Esophagus muscularis mucosa (tissue), 4 donors: ENCODE results near the gene KLHL10. TPM values are rescaled to one million over a fixed set of nuclear protein-coding genes. Genes with fewer than 3 reads are reported as not detected.

Experiments
- DNase-seq: peaks from one replicate; pipeline ENCODE4 v3.0.0-alpha.2; 2017; ENCODE audit errors: extremely low spot score
- H3K27ac ChIP-seq, 4 donors: fragments of 200-600 bp; sonication (generic); replicated peaks in 1 of 4; 1 replicate in 3 of 4; 2 replicates in 1 of 4; pipeline ENCODE4 v1.5.1; 2016 to 2019; ENCODE audit warnings: mild to moderate bottlenecking in 1 of 4
- H3K27me3 ChIP-seq, 4 donors: fragments of 200-600 bp; sonication (generic); one replicate each; pipeline versions ENCODE4 v1.5.1 to v1.6.0; 2016 to 2019
- H3K36me3 ChIP-seq, 4 donors: fragments of 200-600 bp; sonication (generic); one replicate each; pipeline ENCODE4 v1.5.1; 2016 to 2019
- H3K4me1 ChIP-seq, 4 donors: fragments of 200-600 bp; sonication (generic); one replicate each; pipeline ENCODE4 v1.5.1; 2016 to 2019
- H3K4me3 ChIP-seq, 4 donors: fragments of 200-600 bp; sonication (generic); 1 replicate in 2 of 4; 2 replicates in 2 of 4; pipeline ENCODE4 v1.5.1; 2016 to 2019; ENCODE audit warnings: mild to moderate bottlenecking in 4 of 4, moderate library complexity in 1 of 4
- H3K9me3 ChIP-seq, 4 donors: fragments of 200-600 bp; sonication (generic); 1 replicate in 3 of 4; 2 replicates in 1 of 4; pipeline ENCODE4 v1.5.1; 2016 to 2019
- EP300 ChIP-seq: sonication (generic); formaldehyde crosslinking; IDR thresholded peaks from one replicate; pipeline ENCODE4 v1.6.1; 2017; ENCODE audit warnings: antibody characterized with exemption
- POLR2A ChIP-seq: fragments of 450-650 bp; IDR thresholded peaks from one replicate; pipeline ENCODE4 v1.6.1; 2017; ENCODE audit warnings: antibody characterized with exemption, moderate library complexity, mild to moderate bottlenecking, low read depth
- POLR2AphosphoS5 ChIP-seq, 2 donors: sonication (generic); formaldehyde crosslinking; IDR thresholded peaks; one replicate each; pipeline ENCODE4 v1.6.1; 2017; ENCODE audit warnings: antibody characterized with exemption in 2 of 2
- WGBS: methylation state at CpG from one replicate; pipeline ENCODE4 v1.1.5; 2018; 5-methylcytosine and 5-hydroxymethylcytosine counted together
- intact Hi-C: fragments of 100-400 bp; cut with DNase I; formaldehyde crosslinking; loops from one replicate; pipeline ENCODE4 v1.15.1; 2023
- total RNA-seq, 4 donors: library from RNA; depleted of rRNA; stranded (reverse); fragments of >200 nt; gene quantifications; one replicate each; pipeline versions ENCODE4 v1.1.0 to v1.2.1, GENCODE V29; 2016
- TF ChIP-seq, protein P1 (sequence below), 3 experiments: fragments of 200-600 bp in 2 of 3; fragments of 450-650 bp in 1 of 3; sonication (generic) in 2 of 3; IDR thresholded peaks; one replicate each; pipeline ENCODE4 v1.5.1; 2017 to 2019; ENCODE audit warnings: antibody characterized with exemption in 3 of 3, mild to moderate bottlenecking in 2 of 3, moderate library complexity in 1 of 3

The KLHL10 gene
- total RNA-seq, 4 donors from 2014 or later, result 1.7 to 3.0 (median 2.7) TPM

DNA sequence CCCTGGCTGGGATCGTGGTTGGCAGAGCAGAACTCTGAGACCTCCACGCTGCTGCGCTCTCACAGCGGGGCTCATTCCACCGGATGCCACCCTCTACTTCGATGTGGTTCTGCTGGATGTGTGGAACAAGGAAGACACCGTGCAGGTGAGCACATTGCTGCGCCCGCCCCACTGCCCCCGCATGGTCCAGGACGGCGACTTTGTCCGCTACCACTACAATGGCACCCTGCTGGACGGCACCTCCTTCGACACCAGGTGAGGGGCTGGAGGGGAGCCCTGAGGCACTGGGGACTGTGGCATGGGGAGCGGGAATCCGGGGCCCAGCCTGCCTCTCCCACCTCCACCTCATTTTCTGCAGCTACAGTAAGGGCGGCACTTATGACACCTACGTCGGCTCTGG lies 19.6 kb upstream of the KLHL10 start:
- H3K27me3 ChIP-seq, result no peaks in the 10 kb centered on the region
- no peak for TF ChIP-seq POLR2A
- no peak for TF ChIP-seq POLR2AphosphoS5 (IDR thresholded peaks at IDR 0.05)
- no peak for TF ChIP-seq EP300
- TF ChIP-seq, protein P1, sequence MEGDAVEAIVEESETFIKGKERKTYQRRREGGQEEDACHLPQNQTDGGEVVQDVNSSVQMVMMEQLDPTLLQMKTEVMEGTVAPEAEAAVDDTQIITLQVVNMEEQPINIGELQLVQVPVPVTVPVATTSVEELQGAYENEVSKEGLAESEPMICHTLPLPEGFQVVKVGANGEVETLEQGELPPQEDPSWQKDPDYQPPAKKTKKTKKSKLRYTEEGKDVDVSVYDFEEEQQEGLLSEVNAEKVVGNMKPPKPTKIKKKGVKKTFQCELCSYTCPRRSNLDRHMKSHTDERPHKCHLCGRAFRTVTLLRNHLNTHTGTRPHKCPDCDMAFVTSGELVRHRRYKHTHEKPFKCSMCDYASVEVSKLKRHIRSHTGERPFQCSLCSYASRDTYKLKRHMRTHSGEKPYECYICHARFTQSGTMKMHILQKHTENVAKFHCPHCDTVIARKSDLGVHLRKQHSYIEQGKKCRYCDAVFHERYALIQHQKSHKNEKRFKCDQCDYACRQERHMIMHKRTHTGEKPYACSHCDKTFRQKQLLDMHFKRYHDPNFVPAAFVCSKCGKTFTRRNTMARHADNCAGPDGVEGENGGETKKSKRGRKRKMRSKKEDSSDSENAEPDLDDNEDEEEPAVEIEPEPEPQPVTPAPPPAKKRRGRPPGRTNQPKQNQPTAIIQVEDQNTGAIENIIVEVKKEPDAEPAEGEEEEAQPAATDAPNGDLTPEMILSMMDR (IDR thresholded peaks at IDR 0.05), result no peak
- intact Hi-C loops, result no loop called here
- 99% methylated on average over 20 of the region's 20 CpGs for WGBS
- DNase-seq, result no peak
- peaks cover 0 to 9% (median 4%) of the 10 kb centered on the region in 4 donors for H3K36me3 ChIP-seq
- no peak overlapping the region for H3K27ac ChIP-seq
- peaks cover under 1 to 14% (median 11%) of the 10 kb centered on the region in 4 donors for H3K4me1 ChIP-seq
- no peak overlapping the region for H3K4me3 ChIP-seq
- H3K9me3 ChIP-seq, result no peaks in the 10 kb centered on the region

DNA sequence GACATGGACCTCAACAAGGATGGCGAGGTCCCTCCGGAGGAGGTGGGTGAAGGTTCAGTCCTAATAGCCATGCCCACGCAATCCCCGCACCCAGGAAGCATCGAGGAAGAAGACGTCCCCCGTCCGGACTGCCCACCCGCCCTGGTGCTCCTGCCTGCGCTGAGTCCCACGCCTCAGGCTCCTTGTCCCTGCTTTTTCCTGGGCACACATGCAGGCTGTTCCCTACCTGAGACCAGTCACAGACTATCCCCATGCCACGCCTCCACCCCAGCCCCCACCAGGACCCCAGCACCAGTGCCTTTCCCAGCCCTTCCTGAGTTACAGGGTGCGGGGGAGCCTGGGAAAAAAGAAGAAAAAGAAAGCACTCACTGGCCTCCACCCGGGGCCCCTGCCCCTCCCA lies 15.8 kb upstream of the KLHL10 start:
- no peaks in the 10 kb centered on the region for H3K27me3 ChIP-seq
- H3K27ac ChIP-seq, result no peak overlapping the region
- no peak for TF ChIP-seq POLR2A
- TF ChIP-seq, protein P1 (IDR thresholded peaks at IDR 0.05), result no peak
- no peak for TF ChIP-seq POLR2AphosphoS5 (IDR thresholded peaks at IDR 0.05)
- TF ChIP-seq EP300, result no peak
- H3K4me1 ChIP-seq, result no peaks in the 10 kb centered on the region
- DNase-seq, result no peak
- 86% methylated on average over 10 of the region's 14 CpGs for WGBS
- no peaks in the 10 kb centered on the region for H3K9me3 ChIP-seq
- H3K36me3 ChIP-seq, result peaks cover 15 to 34% (median 26%) of the 10 kb centered on the region in 4 donors
- H3K4me3 ChIP-seq, result no peak overlapping the region
- intact Hi-C loops, result no loop called here

DNA sequence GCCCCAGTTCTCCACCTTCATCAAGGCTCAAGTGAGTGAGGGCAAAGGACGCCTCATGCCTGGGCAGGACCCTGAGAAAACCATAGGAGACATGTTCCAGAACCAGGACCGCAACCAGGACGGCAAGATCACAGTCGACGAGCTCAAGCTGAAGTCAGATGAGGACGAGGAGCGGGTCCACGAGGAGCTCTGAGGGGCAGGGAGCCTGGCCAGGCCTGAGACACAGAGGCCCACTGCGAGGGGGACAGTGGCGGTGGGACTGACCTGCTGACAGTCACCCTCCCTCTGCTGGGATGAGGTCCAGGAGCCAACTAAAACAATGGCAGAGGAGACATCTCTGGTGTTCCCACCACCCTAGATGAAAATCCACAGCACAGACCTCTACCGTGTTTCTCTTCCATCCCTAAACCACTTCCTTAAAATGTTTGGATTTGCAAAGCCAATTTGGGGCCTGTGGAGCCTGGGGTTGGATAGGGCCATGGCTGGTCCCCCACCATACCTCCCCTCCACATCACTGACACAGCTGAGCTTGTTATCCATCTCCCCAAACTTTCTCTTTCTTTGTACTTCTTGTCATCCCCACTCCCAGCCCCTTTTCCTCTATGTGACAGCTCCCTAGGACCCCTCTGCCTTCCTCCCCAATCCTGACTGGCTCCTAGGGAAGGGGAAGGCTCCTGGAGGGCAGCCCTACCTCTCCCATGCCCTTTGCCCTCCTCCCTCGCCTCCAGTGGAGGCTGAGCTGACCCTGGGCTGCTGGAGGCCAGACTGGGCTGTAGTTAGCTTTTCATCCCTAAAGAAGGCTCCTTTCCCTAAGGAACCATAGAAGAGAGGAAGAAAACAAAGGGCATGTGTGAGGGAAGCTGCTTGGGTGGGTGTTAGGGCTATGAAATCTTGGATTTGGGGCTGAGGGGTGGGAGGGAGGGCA lies 15.1 kb upstream of the KLHL10 start:
- H3K4me1 ChIP-seq, result peaks cover 0 to under 1% (median 0%) of the 10 kb centered on the region in 4 donors
- H3K9me3 ChIP-seq, result no peaks in the 10 kb centered on the region
- peaks cover 20 to 41% (median 33%) of the 10 kb centered on the region in 4 donors for H3K36me3 ChIP-seq
- TF ChIP-seq EP300, result no peak
- TF ChIP-seq POLR2A, result no peak
- no peak for TF ChIP-seq POLR2AphosphoS5 (IDR thresholded peaks at IDR 0.05)
- TF ChIP-seq, protein P1 (IDR thresholded peaks at IDR 0.05), result no peak
- no peak overlapping the region for H3K27ac ChIP-seq
- no peak for DNase-seq
- intact Hi-C loops, result no loop called here
- H3K4me3 ChIP-seq, result no peak overlapping the region
- H3K27me3 ChIP-seq, result no peaks in the 10 kb centered on the region
- whole genome bisulfite sequencing, result 79% methylated on average over 11 of the region's 12 CpGs

DNA sequence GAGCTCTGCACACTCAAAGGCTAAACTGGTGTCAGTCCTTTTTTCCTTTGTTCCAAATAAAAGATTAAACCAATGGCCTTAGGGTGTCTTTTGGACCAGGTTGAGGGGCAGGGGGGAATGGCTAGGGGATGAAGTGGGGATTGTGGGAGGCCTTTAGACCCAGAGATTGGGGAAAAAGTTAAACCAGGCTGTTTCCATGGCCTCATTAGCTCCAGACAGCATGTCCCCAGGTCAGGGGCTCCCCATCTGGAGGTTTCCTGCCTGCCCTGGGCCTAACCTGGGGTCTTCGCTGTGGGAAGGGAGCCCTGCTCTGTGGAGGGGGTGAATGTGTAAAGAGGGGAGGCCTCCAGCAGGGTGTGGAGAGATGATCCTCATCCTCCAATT lies 14.5 kb upstream of the KLHL10 start:
- intact Hi-C loops, result no loop called here
- peaks cover 0 to 4% (median 0%) of the 10 kb centered on the region in 4 donors for H3K4me1 ChIP-seq
- H3K9me3 ChIP-seq, result no peaks in the 10 kb centered on the region
- H3K36me3 ChIP-seq, result peaks cover 27 to 43% (median 38%) of the 10 kb centered on the region in 4 donors
- no peak for DNase-seq
- no peaks in the 10 kb centered on the region for H3K27me3 ChIP-seq
- H3K4me3 ChIP-seq, result no peak overlapping the region
- H3K27ac ChIP-seq, result no peak overlapping the region
- 85% methylated on average over 1 of the region's 1 CpG for WGBS
- no peak for TF ChIP-seq POLR2AphosphoS5 (IDR thresholded peaks at IDR 0.05)
- TF ChIP-seq EP300, result no peak
- TF ChIP-seq, protein P1 (IDR thresholded peaks at IDR 0.05), result no peak
- no peak for TF ChIP-seq POLR2A
